HepG2 (cell line): ENCODE measurements around the gene GPC3. TPM values are rescaled to one million over a fixed set of nuclear protein-coding genes. Genes with fewer than 3 reads are reported as not detected.
A peak's percentile ranks its signal among the peaks of the same experiment; 100 is the strongest.

ENCODE experiments used
- ATAC-seq: fragments of 200-7000 bp; cut with Tn5 transposase; 3 replicates; pipeline ENCODE4 v1.9.1; 2020; ENCODE audit warnings: mild to moderate bottlenecking, moderate library complexity
- BruUV-seq: library from RNA; stranded (reverse); fragments of 400-500 nt; replicated peaks from 2 replicates; lab custom pipeline; 2021; lab: Mats Ljungman, UMichigan
- CTCF ChIA-PET: fragments of 300-600 bp; formaldehyde crosslinking; extraction: SDS; loops from one replicate; lab custom pipeline; 2021; ENCODE audit warnings: low total read pairs, inconsistent platforms, low intra/inter-chr PET ratio; lab: Yijun Ruan, JAX
- POLR2A ChIA-PET: fragments of 350-600 bp; sonication (Branson Sonifier 250); formaldehyde crosslinking; loops from one replicate; lab custom pipeline; 2020; ENCODE audit warnings: antibody characterized with exemption, inconsistent platforms; lab: Yijun Ruan, JAX
- DNase-seq: peaks from one replicate; pipeline ENCODE4 v3.0.0-alpha.2; 2015; ENCODE audit warnings: low spot score
- FAIRE-seq: peaks from 3 replicates; lab custom pipeline; 2011; peaks lifted over from hg19 to GRCh38; lab: Jason Lieb, UNC
- H2AFZ ChIP-seq: one replicate; pipeline ENCODE4 v1.6.1; 2011; ENCODE audit warnings: low read length, inconsistent platforms
- H3K27ac ChIP-seq: fragments of 300-600 bp; 3 replicates; pipeline ENCODE4 v1.8.0; 2011; ENCODE audit warnings: mixed run types, mild to moderate bottlenecking, mixed read lengths, low read length, inconsistent platforms; ENCODE audit not compliant: insufficient read depth; ENCODE audit errors: extremely low read length
- H3K27me3 ChIP-seq, 2 experiments: fragments of 200-600 bp in 1 of 2; 2 replicates in 1 of 2; 3 replicates in 1 of 2; pipeline versions ENCODE4 v1.6.0 to v1.8.0; 2011; ENCODE audit warnings: low read length in 2 of 2, mild to moderate bottlenecking in 2 of 2, moderate library complexity in 2 of 2, inconsistent platforms in 1 of 2; ENCODE audit not compliant: insufficient read depth in 2 of 2, control insufficient read depth in 1 of 2
- H3K36me3 ChIP-seq, 2 experiments: fragments of 200-600 bp in 1 of 2; replicated peaks in 1 of 2; 2 replicates in 1 of 2; 3 replicates in 1 of 2; pipeline versions ENCODE4 v1.5.1 to v1.8.0; 2011; ENCODE audit warnings: low read length in 2 of 2, inconsistent platforms in 1 of 2; ENCODE audit not compliant: insufficient read depth in 2 of 2, control insufficient read depth in 1 of 2
- H3K4me1 ChIP-seq: 2 replicates; pipeline ENCODE4 v1.5.1; 2012; ENCODE audit warnings: low read length, inconsistent platforms; ENCODE audit not compliant: insufficient read depth
- H3K4me2 ChIP-seq: 2 replicates; pipeline ENCODE4 v1.6.0; 2011; ENCODE audit warnings: low read depth, low read length, inconsistent platforms
- H3K4me3 ChIP-seq, 3 experiments: fragments of 200-600 bp in 1 of 3; sonication (generic), shearing (Covaris generic) in 1 of 3; replicated peaks in 1 of 3; 2 replicates each; pipeline ENCODE4 v1.5.1; 2011 to 2016; ENCODE audit warnings: low read length in 3 of 3, inconsistent platforms in 2 of 3, low read depth in 2 of 3, mild to moderate bottlenecking in 2 of 3, control low read depth in 1 of 3, mixed read lengths in 1 of 3; ENCODE audit not compliant: insufficient read depth in 1 of 3
- H3K79me2 ChIP-seq: one replicate; pipeline ENCODE4 v1.6.1; 2011; ENCODE audit warnings: low read length, inconsistent platforms; ENCODE audit not compliant: insufficient read depth
- H3K9ac ChIP-seq: 2 replicates; pipeline ENCODE4 v1.6.0; 2011; ENCODE audit warnings: mild to moderate bottlenecking, low read depth, low read length, inconsistent platforms; ENCODE audit not compliant: insufficient read depth
- H3K9me3 ChIP-seq: 2 replicates; pipeline ENCODE4 v1.5.1; 2012; ENCODE audit warnings: mild to moderate bottlenecking, low read length
- H4K20me1 ChIP-seq: 2 replicates; pipeline ENCODE4 v1.6.0; 2011; ENCODE audit warnings: inconsistent platforms, mild to moderate bottlenecking, low read length, moderate library complexity; ENCODE audit not compliant: insufficient read depth
- ATRX ChIP-seq: sonication (generic); formaldehyde crosslinking; IDR thresholded peaks from 2 replicates; pipeline ENCODE4 v1.4.0; 2020; ENCODE audit warnings: missing genetic modification reagents, borderline replicate concordance
- JUNB ChIP-seq: sonication (generic); formaldehyde crosslinking; IDR thresholded peaks from 2 replicates; pipeline ENCODE4 v1.8.0; 2022; ENCODE audit warnings: missing genetic modification reagents, mild to moderate bottlenecking, borderline replicate concordance
- KDM4B ChIP-seq: sonication (generic); formaldehyde crosslinking; IDR thresholded peaks from 2 replicates; pipeline ENCODE4 v1.4.0; 2020; ENCODE audit warnings: missing genetic modification reagents
- RBM22 ChIP-seq: fragments of 200-400 bp; formaldehyde crosslinking; optimal IDR thresholded peaks from 2 replicates; pipeline ENCODE3; 2017; ENCODE audit warnings: mild to moderate bottlenecking, low read length, moderate library complexity
- TBP ChIP-seq: sonication (generic); formaldehyde crosslinking; IDR thresholded peaks from 2 replicates; pipeline ENCODE4 v1.5.0; 2020; ENCODE audit warnings: missing genetic modification reagents
- ZBTB38 ChIP-seq: sonication (generic); formaldehyde crosslinking; IDR thresholded peaks from 2 replicates; pipeline ENCODE4 v1.5.1; 2020; ENCODE audit warnings: mild to moderate bottlenecking, missing genetic modification reagents
- ZFP36L2 ChIP-seq: sonication (generic); formaldehyde crosslinking; IDR thresholded peaks from 2 replicates; pipeline ENCODE4 v1.4.0; 2020; ENCODE audit warnings: missing genetic modification reagents
- ZNF629 ChIP-seq: sonication (generic); formaldehyde crosslinking; conservative IDR thresholded peaks from 2 replicates; pipeline ENCODE4 v1.5.0; 2020; ENCODE audit warnings: missing genetic modification reagents
- WGBS: methylation state at CpG from one replicate; pipeline ENCODE4 v1.1.6; 2017; ENCODE audit warnings: low lambda C conversion rate; 5-methylcytosine and 5-hydroxymethylcytosine counted together
- in situ Hi-C: cut with HindIII; loops from 2 replicates; pipeline ENCODE4 v1.10.0; 2017; ENCODE audit warnings: low pct_unique_long_range_greater_than_20kb; ENCODE audit not compliant: extremely low pct_ligation_motif_present
- intact Hi-C: fragments of 100-400 bp; cut with micrococcal nuclease; formaldehyde crosslinking; loops from one replicate; pipeline ENCODE4 v1.10.0; 2022; ENCODE audit not compliant: unreplicated experiment
- polyA plus RNA-seq, 8 experiments: library from polyadenylated mRNA; depleted of rRNA in 3 of 8; stranded (reverse) in 7 of 8; unstranded in 1 of 8; fragments of >200 nt; fragmentation: Illumina TruSeq in 4 of 8; extraction: Trizol in 4 of 8; gene quantifications; 2 replicates each; pipeline versions ENCODE4 v1.2.1 to v1.2.3, GENCODE V29; 2011 to 2016; ENCODE audit warnings: low read depth in 4 of 8, missing spikeins in 1 of 8, mixed read lengths in 1 of 8; ENCODE audit not compliant: insufficient read depth in 1 of 8
- total RNA-seq, 5 experiments: library from RNA; depleted of rRNA; stranded (reverse); fragments of >200 nt; fragmentation: Illumina TruSeq; extraction: Trizol; gene quantifications; 2 replicates each; pipeline ENCODE4 v1.2.3, GENCODE V29; 2016; ENCODE audit warnings: low read depth in 1 of 5

GPC3 gene
- total and polyA plus RNA-seq, 2 of the 13 experiments (the other 11 are each of a cell fraction or from before 2014, with no cell fraction given) = 1,799 to 3,263 TPM

DNA sequence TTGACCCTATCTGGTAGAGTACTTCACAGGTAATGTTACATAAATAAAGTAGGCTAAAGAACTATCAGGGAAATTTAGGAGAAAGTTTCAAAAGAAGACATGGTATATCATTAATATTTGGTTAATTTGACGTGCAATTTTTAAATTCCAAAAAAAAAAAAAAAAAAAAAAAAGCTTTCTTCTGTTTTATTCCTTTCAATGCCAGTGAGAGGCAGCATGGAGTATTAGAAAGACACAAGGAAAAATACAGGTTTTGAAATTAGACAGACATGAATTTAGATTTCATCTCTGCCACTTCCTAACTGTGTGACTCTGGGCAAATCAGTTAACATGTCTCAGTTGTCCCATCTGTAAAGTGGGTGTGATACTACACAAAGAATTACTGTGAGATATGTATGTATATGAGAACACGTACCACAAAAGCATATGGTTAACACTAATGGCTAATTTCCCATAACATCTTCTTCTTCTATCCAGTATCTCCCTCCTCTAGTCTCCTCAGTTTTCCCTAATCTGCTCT, 132.5 kb downstream of the GPC3 start:
- intact Hi-C loops = no loop called here
- Histone ChIP-seq H3K27ac (no peak overlapping the region), H2AFZ (no peak overlapping the region)
- no peak for TF ChIP-seq ATRX (CRISPR knock-in tag)
- TF ChIP-seq ZFP36L2 = no peak
- no peak for TF ChIP-seq JUNB (CRISPR knock-in tag)
- peak; percentile 73 for TF ChIP-seq ZNF629 (CRISPR knock-in tag)
- no peak for TF ChIP-seq TBP (CRISPR knock-in tag)
- no peak for TF ChIP-seq KDM4B (CRISPR knock-in tag)
- TF ChIP-seq, all 625 proteins: peak for 1
- Histone ChIP-seq H3K36me3 (peaks cover 0 to 40% of the 10 kb centered on the region in 2 experiments), H4K20me1 (peaks cover 78% of the 10 kb centered on the region), H3K79me2 (peaks cover 56% of the 10 kb centered on the region), H3K4me2 (no peak overlapping the region), H3K4me1 (peaks cover 19% of the 10 kb centered on the region), H3K9ac (no peak overlapping the region), H3K27me3 (no peaks in the 10 kb centered on the region), H3K9me3 (no peaks in the 10 kb centered on the region), H3K4me3 (no peak overlapping the region)
- in situ Hi-C loops = no loop called here
- ATAC-seq (no peak), DNase-seq (no peak), FAIRE-seq (no peak)
- ChIA-PET CTCF (no interaction called here), POLR2A (no interaction called here)
- BruUV-seq = no TSS peak
- 86% methylated on average over 2 of the region's 2 CpGs for WGBS

DNA sequence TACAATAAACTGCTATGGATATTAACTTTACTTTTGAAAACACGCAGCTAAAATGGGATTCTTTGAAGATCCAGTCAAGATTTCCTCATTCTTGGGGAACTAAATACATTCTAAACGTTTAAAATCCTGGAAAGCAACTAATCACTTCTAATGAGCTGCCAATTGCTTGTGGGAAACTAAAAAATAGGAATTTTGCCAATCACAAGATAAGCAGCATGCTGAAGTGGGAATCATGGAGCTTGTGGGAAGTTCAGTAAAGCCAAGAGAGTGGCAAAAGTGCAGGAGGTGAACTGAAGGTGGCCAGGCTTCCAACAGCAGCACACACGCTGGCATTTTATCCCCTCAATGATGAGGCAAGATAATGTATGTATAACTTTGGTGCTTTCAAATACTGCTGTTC, 133.0 kb downstream of the GPC3 start:
- FAIRE-seq (no peak), DNase-seq (no peak), ATAC-seq (no peak)
- Histone ChIP-seq H3K4me3 (no peak overlapping the region), H3K4me1 (peaks cover 19% of the 10 kb centered on the region), H3K36me3 (peaks cover 0 to 35% of the 10 kb centered on the region in 2 experiments), H3K9me3 (no peaks in the 10 kb centered on the region), H3K27ac (no peak overlapping the region), H3K4me2 (no peak overlapping the region), H3K27me3 (no peaks in the 10 kb centered on the region), H3K79me2 (peaks cover 56% of the 10 kb centered on the region), H4K20me1 (peaks cover 78% of the 10 kb centered on the region), H2AFZ (no peak overlapping the region), H3K9ac (no peak overlapping the region)
- BruUV-seq = no TSS peak
- TF ChIP-seq RBM22 (peak; percentile 31), ZBTB38 (CRISPR knock-in tag) (no peak)
- in situ Hi-C loops (no loop called here), intact Hi-C loops (no loop called here)
- POLR2A ChIA-PET = no interaction called here
- WGBS = 87% methylated on average over 3 of the region's 3 CpGs
- CTCF ChIA-PET = no interaction called here
